Measurements from ENCODE around the gene OR2AE1. TPM values are rescaled to one million over a fixed set of nuclear protein-coding genes. Genes with fewer than 3 reads are reported as not detected.

Gene OR2AE1
- total RNA-seq, 1 experiment from 2014 or later = not detected

DNA sequence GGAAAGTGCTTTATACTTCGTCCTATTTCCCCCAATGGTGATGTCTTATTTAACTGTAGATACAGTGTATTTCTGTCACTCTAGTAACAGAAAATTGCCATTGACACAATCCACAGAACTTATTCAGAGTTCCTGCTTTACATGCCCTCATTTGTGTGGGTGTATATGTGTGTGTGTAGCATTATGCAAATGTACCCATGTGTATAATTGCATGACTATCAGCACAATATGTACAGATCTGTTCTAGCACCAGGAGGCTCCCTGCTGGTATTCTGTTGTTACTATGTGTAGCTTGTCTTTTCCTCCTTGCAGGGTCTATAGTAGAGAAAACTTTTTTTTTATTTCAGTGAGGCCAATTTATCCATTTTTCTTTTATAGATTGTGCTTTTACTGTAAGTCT lies 32.5 kb downstream of the OR2AE1 start:
- Histone ChIP-seq H3K27ac (ENCODE audit: low read length) (no peak overlapping the region), H3K36me3 (ENCODE audit: insufficient read depth, low read length) (no peaks in the 10 kb centered on the region), H3K9me3 (ENCODE audit: low read length) (no peaks in the 10 kb centered on the region), H3K27me3 (ENCODE audit: low read length) (no peaks in the 10 kb centered on the region), H2AFZ (ENCODE audit: low read length) (no peak overlapping the region), H3K4me2 (ENCODE audit: low read depth, low read length, poor library complexity, severe bottlenecking) (no peak overlapping the region), H4K20me1 (ENCODE audit: insufficient read depth, low read depth, low read length) (no peaks in the 10 kb centered on the region), H3K79me2 (ENCODE audit: low read length) (no peaks in the 10 kb centered on the region), H3K9ac (ENCODE audit: low read length) (no peak overlapping the region), H3K4me3 (ENCODE audit: low read length) (no peak overlapping the region), H3K9me2 (replicated peaks; ENCODE audit: insufficient read depth, low read length) (no peaks in the 10 kb centered on the region), H3K4me1 (ENCODE audit: low read length) (no peaks in the 10 kb centered on the region)
- DNase-seq = no peak

DNA sequence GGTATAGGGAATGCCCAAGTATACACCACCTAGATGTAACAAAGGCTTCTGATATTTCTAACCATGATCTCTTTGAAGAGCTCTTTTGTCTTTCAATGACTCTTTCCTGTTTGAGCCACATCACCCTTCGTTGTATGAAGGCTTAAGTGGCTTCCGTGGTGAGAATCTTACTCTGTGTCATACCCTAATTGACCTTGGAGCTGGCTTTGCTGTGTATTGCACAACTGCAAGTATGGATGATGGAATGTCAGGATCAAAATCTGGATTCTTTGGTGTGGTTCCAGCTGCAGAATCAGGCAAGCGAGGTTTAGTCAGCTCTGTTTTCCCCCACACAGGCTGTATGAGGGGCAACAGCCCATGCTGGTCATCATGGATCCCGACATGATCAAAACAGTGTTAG lies 33.0 kb downstream of the OR2AE1 start:
- Histone ChIP-seq H3K36me3 (ENCODE audit: insufficient read depth, low read length) (no peaks in the 10 kb centered on the region), H3K4me2 (ENCODE audit: low read depth, low read length, poor library complexity, severe bottlenecking) (no peak overlapping the region), H2AFZ (ENCODE audit: low read length) (no peak overlapping the region), H3K9me3 (ENCODE audit: low read length) (no peaks in the 10 kb centered on the region), H3K4me3 (ENCODE audit: low read length) (no peak overlapping the region), H4K20me1 (ENCODE audit: insufficient read depth, low read depth, low read length) (no peaks in the 10 kb centered on the region), H3K79me2 (ENCODE audit: low read length) (no peaks in the 10 kb centered on the region), H3K9me2 (replicated peaks; ENCODE audit: insufficient read depth, low read length) (no peaks in the 10 kb centered on the region), H3K27ac (ENCODE audit: low read length) (no peak overlapping the region), H3K9ac (ENCODE audit: low read length) (no peak overlapping the region), H3K27me3 (ENCODE audit: low read length) (no peaks in the 10 kb centered on the region), H3K4me1 (ENCODE audit: low read length) (no peaks in the 10 kb centered on the region)
- DNase-seq = no peak

DNA sequence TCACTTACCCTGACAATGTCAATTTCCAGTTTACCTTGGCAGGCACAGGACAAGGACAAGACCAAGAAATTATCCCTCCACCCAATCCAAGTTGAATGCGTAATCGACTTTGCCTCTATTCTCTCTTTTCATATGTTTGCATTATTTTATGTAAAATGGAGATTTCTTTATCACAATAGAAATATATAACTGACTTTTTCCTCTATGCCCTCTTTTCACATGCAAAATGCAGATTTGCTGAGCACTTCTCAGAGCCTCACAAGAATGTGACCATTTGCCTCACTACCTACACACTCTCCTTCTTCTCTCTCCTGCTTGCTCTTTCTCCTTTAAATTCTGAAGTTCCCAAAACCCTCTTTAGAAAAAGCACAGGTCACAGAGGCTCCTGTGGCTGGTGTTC lies 33.9 kb downstream of the OR2AE1 start:
- no peaks in the 10 kb centered on the region for H3K79me2 ChIP-seq (ENCODE audit: low read length)
- no peaks in the 10 kb centered on the region for H3K27me3 ChIP-seq (ENCODE audit: low read length)
- H3K4me3 ChIP-seq (ENCODE audit: low read length) = no peak overlapping the region
- H3K9me2 ChIP-seq (replicated peaks; ENCODE audit: insufficient read depth, low read length) = no peaks in the 10 kb centered on the region
- no peak for DNase-seq
- H3K27ac ChIP-seq (ENCODE audit: low read length) = no peak overlapping the region
- no peak overlapping the region for H3K9ac ChIP-seq (ENCODE audit: low read length)
- no peaks in the 10 kb centered on the region for H3K9me3 ChIP-seq (ENCODE audit: low read length)
- H2AFZ ChIP-seq (ENCODE audit: low read length) = no peak overlapping the region
- no peaks in the 10 kb centered on the region for H4K20me1 ChIP-seq (ENCODE audit: insufficient read depth, low read depth, low read length)
- H3K4me1 ChIP-seq (ENCODE audit: low read length) = no peaks in the 10 kb centered on the region
- H3K4me2 ChIP-seq (ENCODE audit: low read depth, low read length, poor library complexity, severe bottlenecking) = no peak overlapping the region
- no peaks in the 10 kb centered on the region for H3K36me3 ChIP-seq (ENCODE audit: insufficient read depth, low read length)

DNA sequence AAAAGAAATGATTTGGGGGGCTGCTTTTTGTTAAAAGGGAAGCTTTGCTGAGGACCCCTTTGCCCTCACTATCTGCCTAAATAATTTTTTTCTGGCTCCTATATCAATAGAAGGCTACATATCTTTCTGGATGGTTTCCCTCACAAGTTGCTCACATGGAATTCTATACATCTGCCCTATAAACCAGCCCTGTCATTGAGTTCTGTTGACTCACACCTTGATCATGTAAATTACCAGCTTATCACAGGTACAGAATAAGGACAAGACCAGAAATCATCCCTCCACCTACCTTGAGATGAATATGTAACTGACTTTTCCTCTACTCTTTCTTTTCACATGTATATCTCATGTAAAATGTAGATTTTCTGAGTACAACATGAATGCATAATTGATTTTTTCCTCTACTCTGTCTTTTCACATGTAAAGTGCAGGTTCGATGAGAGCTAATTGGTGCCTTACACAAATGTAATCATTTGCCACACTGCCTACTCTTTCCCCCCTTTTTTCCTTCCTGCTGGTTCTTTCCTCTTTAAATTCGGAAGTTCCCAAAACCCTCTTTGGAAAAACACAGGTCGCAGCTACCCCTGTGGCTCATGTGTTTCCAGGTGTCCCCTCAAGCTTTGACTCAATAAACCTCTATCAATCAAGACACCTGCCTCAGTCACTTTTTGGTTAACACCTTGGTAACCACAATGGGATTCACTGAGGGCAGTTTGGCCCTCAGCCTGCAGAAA lies 36.5 kb downstream of the OR2AE1 start:
- Histone ChIP-seq H3K9ac (ENCODE audit: low read length) (no peak overlapping the region), H3K36me3 (ENCODE audit: insufficient read depth, low read length) (no peaks in the 10 kb centered on the region), H3K4me2 (ENCODE audit: low read depth, low read length, poor library complexity, severe bottlenecking) (no peak overlapping the region), H3K4me1 (ENCODE audit: low read length) (no peaks in the 10 kb centered on the region), H3K79me2 (ENCODE audit: low read length) (no peaks in the 10 kb centered on the region), H3K27me3 (ENCODE audit: low read length) (no peaks in the 10 kb centered on the region), H3K27ac (ENCODE audit: low read length) (no peak overlapping the region), H4K20me1 (ENCODE audit: insufficient read depth, low read depth, low read length) (no peaks in the 10 kb centered on the region), H3K9me2 (replicated peaks; ENCODE audit: insufficient read depth, low read length) (no peaks in the 10 kb centered on the region), H3K4me3 (ENCODE audit: low read length) (no peak overlapping the region), H3K9me3 (ENCODE audit: low read length) (no peaks in the 10 kb centered on the region), H2AFZ (ENCODE audit: low read length) (no peak overlapping the region)
- DNase-seq = no peak

DNA sequence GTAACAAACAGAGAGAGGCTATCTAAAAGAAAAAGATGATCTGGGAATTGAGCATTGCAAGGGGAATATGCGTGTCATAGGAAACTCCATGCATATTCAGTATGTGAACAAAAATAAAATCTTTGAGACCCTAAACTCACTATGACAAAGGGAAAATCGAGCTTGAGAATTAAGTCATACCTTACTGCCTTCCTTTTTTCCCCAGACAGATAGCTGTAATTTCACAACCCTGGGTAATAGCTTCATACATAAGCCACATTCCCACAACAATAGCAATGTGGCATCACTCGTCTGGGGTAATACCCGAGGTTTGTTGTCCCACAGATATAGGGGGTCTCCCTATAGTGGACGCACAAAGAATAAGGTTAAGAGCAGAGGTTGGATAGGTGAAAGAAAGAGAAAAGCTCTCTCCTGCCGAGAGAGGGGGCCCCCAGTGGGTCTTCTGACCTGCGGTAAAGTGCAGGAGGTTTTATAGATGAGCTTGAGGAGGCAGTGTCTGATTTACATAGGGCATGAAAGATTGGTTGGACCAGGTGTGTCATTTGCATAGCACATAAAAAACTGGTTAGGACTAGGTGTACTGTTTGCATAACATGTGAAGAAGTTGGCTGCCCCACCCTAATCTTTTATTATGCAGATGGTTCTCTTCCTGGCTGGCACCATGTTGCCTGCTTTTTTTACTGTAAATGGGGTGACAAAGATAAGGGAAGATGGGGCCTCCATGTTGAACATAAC lies 37.4 kb downstream of the OR2AE1 start:
- H3K4me2 ChIP-seq (ENCODE audit: low read depth, low read length, poor library complexity, severe bottlenecking) = no peak overlapping the region
- no peaks in the 10 kb centered on the region for H3K4me1 ChIP-seq (ENCODE audit: low read length)
- no peak overlapping the region for H2AFZ ChIP-seq (ENCODE audit: low read length)
- no peaks in the 10 kb centered on the region for H3K9me2 ChIP-seq (replicated peaks; ENCODE audit: insufficient read depth, low read length)
- DNase-seq = no peak
- no peak overlapping the region for H3K4me3 ChIP-seq (ENCODE audit: low read length)
- no peaks in the 10 kb centered on the region for H3K36me3 ChIP-seq (ENCODE audit: insufficient read depth, low read length)
- no peak overlapping the region for H3K27ac ChIP-seq (ENCODE audit: low read length)
- no peaks in the 10 kb centered on the region for H3K27me3 ChIP-seq (ENCODE audit: low read length)
- H3K79me2 ChIP-seq (ENCODE audit: low read length) = no peaks in the 10 kb centered on the region
- no peak overlapping the region for H3K9ac ChIP-seq (ENCODE audit: low read length)
- H3K9me3 ChIP-seq (ENCODE audit: low read length) = no peaks in the 10 kb centered on the region
- no peaks in the 10 kb centered on the region for H4K20me1 ChIP-seq (ENCODE audit: insufficient read depth, low read depth, low read length)

DNA sequence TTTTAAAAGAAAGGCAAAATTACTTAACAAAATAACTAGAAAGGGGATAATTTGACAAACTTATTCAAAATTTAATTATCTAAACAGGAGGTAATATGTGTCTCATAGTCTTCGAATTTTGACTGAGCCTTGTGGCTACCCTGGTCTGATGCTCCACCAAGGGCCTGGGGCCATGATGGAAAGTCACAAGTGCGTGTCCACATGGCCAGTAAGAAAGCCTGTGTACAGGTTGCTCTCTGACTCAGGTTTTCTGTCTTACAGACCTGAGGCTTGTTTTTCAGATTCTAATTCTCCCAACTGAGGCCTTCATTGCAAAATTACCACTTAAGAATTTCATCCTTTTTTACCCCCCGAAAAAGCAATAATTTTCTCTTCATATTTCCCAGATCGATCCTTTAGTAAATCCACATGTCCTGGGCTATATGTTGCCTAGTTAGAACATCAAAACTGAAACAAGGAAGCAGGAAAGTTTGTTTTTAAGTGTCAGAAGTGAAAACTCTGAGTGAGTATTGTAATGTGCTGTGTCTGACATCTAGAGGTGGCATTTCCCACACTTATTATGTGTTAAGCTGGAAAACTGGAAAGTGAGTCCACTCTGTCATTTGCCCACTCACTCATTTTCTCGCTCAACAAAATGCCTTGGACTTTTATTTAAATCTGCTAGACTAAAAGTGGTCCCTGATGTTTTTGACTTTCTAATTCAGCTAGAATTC lies 39.0 kb downstream of the OR2AE1 start:
- no peaks in the 10 kb centered on the region for H3K4me1 ChIP-seq (ENCODE audit: low read length)
- no peaks in the 10 kb centered on the region for H3K9me2 ChIP-seq (replicated peaks; ENCODE audit: insufficient read depth, low read length)
- H2AFZ ChIP-seq (ENCODE audit: low read length) = no peak overlapping the region
- H3K36me3 ChIP-seq (ENCODE audit: insufficient read depth, low read length) = no peaks in the 10 kb centered on the region
- H3K79me2 ChIP-seq (ENCODE audit: low read length) = no peaks in the 10 kb centered on the region
- no peaks in the 10 kb centered on the region for H3K9me3 ChIP-seq (ENCODE audit: low read length)
- H4K20me1 ChIP-seq (ENCODE audit: insufficient read depth, low read depth, low read length) = no peaks in the 10 kb centered on the region
- no peak for DNase-seq
- no peak overlapping the region for H3K27ac ChIP-seq (ENCODE audit: low read length)
- H3K27me3 ChIP-seq (ENCODE audit: low read length) = no peaks in the 10 kb centered on the region
- H3K9ac ChIP-seq (ENCODE audit: low read length) = no peak overlapping the region
- H3K4me3 ChIP-seq (ENCODE audit: low read length) = no peak overlapping the region
- H3K4me2 ChIP-seq (ENCODE audit: low read depth, low read length, poor library complexity, severe bottlenecking) = no peak overlapping the region

DNA sequence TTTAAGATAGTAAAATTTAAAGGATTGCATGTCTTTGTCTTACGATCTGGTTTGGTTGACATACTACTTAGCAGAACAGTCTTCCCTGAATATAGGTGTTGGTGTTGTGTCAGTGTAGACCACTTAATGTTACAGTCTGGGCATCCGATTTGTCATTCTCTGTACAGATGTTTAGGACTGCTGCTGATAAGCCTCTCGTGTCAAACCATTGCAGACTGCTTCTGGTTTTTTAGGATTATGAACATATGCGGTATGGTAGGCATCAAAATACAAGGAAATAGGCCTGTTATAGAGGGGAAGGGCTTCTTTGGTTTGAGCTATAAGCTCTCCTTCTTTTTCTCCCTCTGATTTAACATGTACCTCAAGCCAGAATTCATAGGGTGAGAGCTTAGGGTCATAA lies 41.6 kb downstream of the OR2AE1 start:
- Histone ChIP-seq H3K4me2 (ENCODE audit: low read depth, low read length, poor library complexity, severe bottlenecking) (no peak overlapping the region), H3K9ac (ENCODE audit: low read length) (no peak overlapping the region)
- no peak for DNase-seq

DNA sequence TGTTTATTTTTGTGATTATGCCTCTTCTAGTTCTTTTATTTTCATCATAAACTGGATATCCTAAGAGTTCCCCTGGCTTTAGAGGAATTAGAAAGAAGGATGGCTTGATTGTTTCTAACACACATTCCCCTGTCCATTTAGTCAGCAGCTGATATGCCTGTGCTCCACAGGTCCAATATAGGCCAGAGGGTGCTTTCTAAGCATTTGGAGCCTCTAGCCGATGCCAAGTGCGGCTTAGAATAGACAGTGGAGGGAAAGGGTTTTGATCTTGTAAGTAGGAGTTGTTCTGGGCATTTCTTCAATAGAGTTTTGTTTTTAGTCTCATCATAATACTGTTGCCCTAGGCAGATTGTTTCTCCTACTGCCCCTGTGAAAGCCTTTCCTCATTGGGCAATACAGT lies 42.5 kb downstream of the OR2AE1 start:
- Histone ChIP-seq H3K4me2 (ENCODE audit: low read depth, low read length, poor library complexity, severe bottlenecking) (no peak overlapping the region), H3K9me2 (replicated peaks; ENCODE audit: insufficient read depth, low read length) (no peaks in the 10 kb centered on the region), H3K27ac (ENCODE audit: low read length) (no peak overlapping the region), H3K4me1 (ENCODE audit: low read length) (no peaks in the 10 kb centered on the region), H3K9ac (ENCODE audit: low read length) (no peak overlapping the region), H3K79me2 (ENCODE audit: low read length) (no peaks in the 10 kb centered on the region), H2AFZ (ENCODE audit: low read length) (no peak overlapping the region), H3K27me3 (ENCODE audit: low read length) (no peaks in the 10 kb centered on the region), H4K20me1 (ENCODE audit: insufficient read depth, low read depth, low read length) (no peaks in the 10 kb centered on the region), H3K9me3 (ENCODE audit: low read length) (no peaks in the 10 kb centered on the region), H3K4me3 (ENCODE audit: low read length) (no peak overlapping the region), H3K36me3 (ENCODE audit: insufficient read depth, low read length) (no peaks in the 10 kb centered on the region)
- DNase-seq = no peak

More for the DNA sequence above, 41.6 kb downstream of the OR2AE1 start:
- Histone ChIP-seq H3K4me1 (ENCODE audit: low read length) (no peaks in the 10 kb centered on the region), H3K27ac (ENCODE audit: low read length) (no peak overlapping the region), H2AFZ (ENCODE audit: low read length) (no peak overlapping the region), H3K9me2 (replicated peaks; ENCODE audit: insufficient read depth, low read length) (no peaks in the 10 kb centered on the region), H3K9me3 (ENCODE audit: low read length) (no peaks in the 10 kb centered on the region), H3K79me2 (ENCODE audit: low read length) (no peaks in the 10 kb centered on the region), H3K36me3 (ENCODE audit: insufficient read depth, low read length) (no peaks in the 10 kb centered on the region), H3K4me3 (ENCODE audit: low read length) (no peak overlapping the region), H3K27me3 (ENCODE audit: low read length) (no peaks in the 10 kb centered on the region), H4K20me1 (ENCODE audit: insufficient read depth, low read depth, low read length) (no peaks in the 10 kb centered on the region)

Data from Karpas-422 (cell line).